HG03575 (cell line): ENCODE data around the gene SLC6A4.
"Not testable (repeated sequence)": the region's sequence is repeated elsewhere in the genome, so short reads cannot be mapped to it uniquely, and the experiment has no call there.

Experiments
- ATAC-seq: cut with Tn5 transposase; IDR thresholded peaks from one replicate; pipeline ENCODE4 v1.9.1; 2021; ENCODE audit not compliant: unreplicated experiment, insufficient number of reproducible peaks, low FRiP score; ENCODE audit errors: extremely low read depth

Gene SLC6A4

DNA sequence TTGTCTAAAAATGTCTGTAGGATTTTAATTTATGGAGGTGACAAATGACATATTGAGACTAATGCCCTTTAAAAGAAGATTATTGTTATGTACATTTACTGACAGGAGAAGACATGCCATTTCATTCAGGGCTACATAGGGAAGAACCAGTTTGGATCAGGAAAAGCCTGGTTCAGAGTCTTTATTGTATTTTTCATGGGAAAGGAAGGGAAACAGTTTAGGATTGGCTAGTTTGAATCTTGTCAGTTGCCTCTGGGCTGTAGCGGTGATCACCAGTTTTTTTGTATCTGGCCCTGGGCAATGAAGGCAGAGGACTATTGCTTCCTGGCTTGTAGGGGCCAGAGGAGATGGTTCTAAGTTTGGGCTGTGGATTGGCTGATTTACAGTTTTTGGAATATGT, 87.1 kb downstream of the SLC6A4 start:
- ATAC-seq: no peak

- not testable (repeated sequence) for ATAC-seq
These were observed 87.6 kb downstream of the SLC6A4 start for GRCh38 chr17:30147860-30148259.
